Testis (tissue), 2 donors: ENCODE data around the gene SMPD2.

Experiments used
- CTCF ChIP-seq, 3 experiments: fragments of 450-650 bp in 2 of 3; fragments of 200-600 bp in 1 of 3; sonication (generic) in 1 of 3; IDR thresholded peaks; one replicate each; pipeline ENCODE4 v1.5.1; 2016 to 2019; ENCODE audit warnings: antibody characterized with exemption in 3 of 3, mild to moderate bottlenecking in 2 of 3, moderate library complexity in 1 of 3
- POLR2A ChIP-seq: fragments of 450-650 bp; IDR thresholded peaks from one replicate; pipeline ENCODE4 v1.6.1; 2017; ENCODE audit warnings: antibody characterized with exemption, mild to moderate bottlenecking, moderate library complexity

- TF ChIP-seq CTCF (IDR thresholded peaks at IDR 0.05) (no peak), POLR2A (no peak)
Observed at GRCh38 chr6:109428889-109429477, 11.5 kb upstream of the SMPD2 start.
